DND-41 (cell line): ENCODE results near the gene PHETA2.

Experiments used
- EZH2 ChIP-seq: IDR thresholded peaks from 3 replicates; pipeline ENCODE4 v1.6.1; 2012; ENCODE audit warnings: borderline replicate concordance, low read depth, mild to moderate bottlenecking, moderate library complexity, low read length, inconsistent platforms; ENCODE audit not compliant: severe bottlenecking
- TF ChIP-seq, protein P1 (sequence below): IDR thresholded peaks from 2 replicates; pipeline ENCODE4 v1.5.1; 2012; ENCODE audit warnings: borderline replicate concordance, low read length, moderate library complexity, mild to moderate bottlenecking; ENCODE audit not compliant: poor library complexity, severe bottlenecking; ENCODE audit errors: extremely low read depth

DNA sequence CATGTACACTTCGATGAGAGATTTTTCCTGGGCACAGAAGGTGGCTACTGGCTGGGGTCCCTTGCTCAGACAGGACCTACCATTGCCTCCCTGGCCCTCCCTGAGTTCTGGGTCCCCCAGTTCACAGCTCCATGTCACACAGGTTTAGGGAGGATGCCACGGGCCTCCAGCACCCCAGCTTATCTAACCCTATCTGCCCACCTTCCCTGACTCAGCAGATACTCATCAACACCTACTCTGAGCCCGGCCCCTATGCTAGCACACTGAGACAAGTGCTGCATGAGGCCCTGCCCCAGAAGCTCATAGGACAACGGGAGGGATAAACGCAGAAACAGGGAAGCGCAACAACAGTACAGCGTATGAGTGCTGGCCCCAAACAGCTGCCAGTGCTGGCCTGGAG is 13.0 kb upstream of the PHETA2 start:
- TF ChIP-seq EZH2 = no peak
- TF ChIP-seq, protein P1, sequence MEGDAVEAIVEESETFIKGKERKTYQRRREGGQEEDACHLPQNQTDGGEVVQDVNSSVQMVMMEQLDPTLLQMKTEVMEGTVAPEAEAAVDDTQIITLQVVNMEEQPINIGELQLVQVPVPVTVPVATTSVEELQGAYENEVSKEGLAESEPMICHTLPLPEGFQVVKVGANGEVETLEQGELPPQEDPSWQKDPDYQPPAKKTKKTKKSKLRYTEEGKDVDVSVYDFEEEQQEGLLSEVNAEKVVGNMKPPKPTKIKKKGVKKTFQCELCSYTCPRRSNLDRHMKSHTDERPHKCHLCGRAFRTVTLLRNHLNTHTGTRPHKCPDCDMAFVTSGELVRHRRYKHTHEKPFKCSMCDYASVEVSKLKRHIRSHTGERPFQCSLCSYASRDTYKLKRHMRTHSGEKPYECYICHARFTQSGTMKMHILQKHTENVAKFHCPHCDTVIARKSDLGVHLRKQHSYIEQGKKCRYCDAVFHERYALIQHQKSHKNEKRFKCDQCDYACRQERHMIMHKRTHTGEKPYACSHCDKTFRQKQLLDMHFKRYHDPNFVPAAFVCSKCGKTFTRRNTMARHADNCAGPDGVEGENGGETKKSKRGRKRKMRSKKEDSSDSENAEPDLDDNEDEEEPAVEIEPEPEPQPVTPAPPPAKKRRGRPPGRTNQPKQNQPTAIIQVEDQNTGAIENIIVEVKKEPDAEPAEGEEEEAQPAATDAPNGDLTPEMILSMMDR = no peak
